Endothelial cell of umbilical vein (primary cell): ENCODE measurements around the gene PLLP. TPM values are rescaled to one million over a fixed set of nuclear protein-coding genes. Genes with fewer than 3 reads are reported as not detected.

Experiments
- BruUV-seq: library from RNA; stranded (reverse); fragments of 400-500 nt; replicated peaks from 2 replicates; lab custom pipeline; 2021; lab: Mats Ljungman, UMichigan
- CTCF ChIA-PET: fragments of 300-600, 350-600 bp; sonication (Branson Sonifier 250); formaldehyde crosslinking; loops from one replicate; lab custom pipeline; 2021; ENCODE audit warnings: antibody characterized with exemption, inconsistent platforms; lab: Charles Lee
- POLR2A ChIA-PET: fragments of 300-600, 350-600 bp; sonication (Branson Sonifier 250); formaldehyde crosslinking; loops from one replicate; lab custom pipeline; 2021; ENCODE audit warnings: antibody characterized with exemption, inconsistent platforms; lab: Charles Lee
- DNase-seq: peaks from one replicate; pipeline ENCODE4 v3.0.0-alpha.2; 2011; ENCODE audit warnings: low read depth, low spot score
- FAIRE-seq: peaks from 2 replicates; lab custom pipeline; 2011; peaks lifted over from hg19 to GRCh38; lab: Jason Lieb, UNC
- H2AFZ ChIP-seq: 2 replicates; pipeline ENCODE4 v1.6.0; 2012; ENCODE audit warnings: low read depth, low read length, control low read depth, inconsistent platforms
- H3K27ac ChIP-seq: 2 replicates; pipeline ENCODE4 v1.5.1; 2011; ENCODE audit warnings: low read depth, mild to moderate bottlenecking, control low read depth, low read length, moderate library complexity; ENCODE audit not compliant: insufficient read depth
- H3K27me3 ChIP-seq, 2 experiments: 2 replicates each; pipeline versions ENCODE4 v1.6.0 to v1.6.1; 2011; ENCODE audit warnings: low read length in 2 of 2, mixed read lengths in 1 of 2; ENCODE audit not compliant: control insufficient read depth in 2 of 2, insufficient read depth in 2 of 2
- H3K36me3 ChIP-seq, 2 experiments: 2 replicates in 1 of 2; 3 replicates in 1 of 2; pipeline ENCODE4 v1.5.1; 2011; ENCODE audit warnings: low read length in 2 of 2, mild to moderate bottlenecking in 1 of 2, moderate library complexity in 1 of 2; ENCODE audit not compliant: control insufficient read depth in 2 of 2, insufficient read depth in 2 of 2; ENCODE audit errors: extremely low read depth in 1 of 2
- H3K4me1 ChIP-seq: 3 replicates; pipeline ENCODE4 v1.5.1; 2011; ENCODE audit warnings: mild to moderate bottlenecking, low read length; ENCODE audit not compliant: control insufficient read depth, insufficient read depth; ENCODE audit errors: extremely low read depth
- H3K4me2 ChIP-seq: 2 replicates; pipeline ENCODE4 v1.6.1; 2011; ENCODE audit warnings: low read length, control low read depth, mixed read lengths; ENCODE audit not compliant: insufficient read depth
- H3K4me3 ChIP-seq, 3 experiments: fragments of 200-600 bp in 1 of 3; sonication (generic), shearing (Covaris generic) in 1 of 3; replicated peaks in 1 of 3; 2 replicates each; pipeline ENCODE4 v1.5.1; 2011 to 2016; ENCODE audit warnings: control low read depth in 3 of 3, low read length in 3 of 3, mild to moderate bottlenecking in 2 of 3, inconsistent platforms in 1 of 3, low read depth in 1 of 3, moderate library complexity in 1 of 3; ENCODE audit not compliant: insufficient read depth in 1 of 3
- H3K79me2 ChIP-seq: 2 replicates; pipeline ENCODE4 v1.6.0; 2012; ENCODE audit warnings: low read length, inconsistent platforms; ENCODE audit not compliant: control insufficient read depth, insufficient read depth
- H3K9ac ChIP-seq: replicated peaks from 2 replicates; pipeline ENCODE3; 2011; ENCODE audit warnings: low read length, control low read depth; ENCODE audit not compliant: insufficient read depth; ENCODE audit errors: extremely low read depth
- H3K9me1 ChIP-seq: replicated peaks from 3 replicates; pipeline ENCODE4 v1.6.0; 2011; ENCODE audit warnings: mild to moderate bottlenecking, low read length; ENCODE audit not compliant: control insufficient read depth, insufficient read depth; ENCODE audit errors: extremely low read depth
- H3K9me3 ChIP-seq: replicated peaks from 2 replicates; pipeline ENCODE4 v1.5.1; 2012; ENCODE audit warnings: low read length, inconsistent platforms; ENCODE audit not compliant: control insufficient read depth, insufficient read depth
- H4K20me1 ChIP-seq: replicated peaks from 2 replicates; pipeline ENCODE3; 2011; ENCODE audit warnings: mild to moderate bottlenecking, low read length; ENCODE audit not compliant: control insufficient read depth, insufficient read depth; ENCODE audit errors: extremely low read depth
- CTCF ChIP-seq, 2 donors: IDR thresholded peaks; 1 replicate in 1 of 2; 2 replicates in 1 of 2; pipeline ENCODE4 v1.5.1; 2011; ENCODE audit warnings: low read length in 2 of 2, mild to moderate bottlenecking in 2 of 2, moderate library complexity in 2 of 2, control low read depth in 1 of 2, inconsistent platforms in 1 of 2, low read depth in 1 of 2; ENCODE audit not compliant: insufficient read depth in 1 of 2; ENCODE audit errors: extremely low read depth in 1 of 2
- EZH2 ChIP-seq: IDR thresholded peaks from 2 replicates; pipeline ENCODE4 v1.6.1; 2012; ENCODE audit warnings: borderline replicate concordance, low read depth, mild to moderate bottlenecking, moderate library complexity, low read length, inconsistent platforms; ENCODE audit not compliant: severe bottlenecking
- FOS ChIP-seq: IDR thresholded peaks from 2 replicates; pipeline ENCODE4 v1.6.1; 2011; ENCODE audit warnings: mild to moderate bottlenecking, low read length, moderate library complexity, borderline replicate concordance; ENCODE audit not compliant: insufficient read depth
- GATA2 ChIP-seq: IDR thresholded peaks from 2 replicates; pipeline ENCODE4 v1.7.0; 2011; ENCODE audit warnings: low read depth, mild to moderate bottlenecking, moderate library complexity, mixed read lengths, low read length; ENCODE audit not compliant: insufficient read length, insufficient read depth
- JUN ChIP-seq: IDR thresholded peaks from 2 replicates; pipeline ENCODE4 v1.6.1; 2011; ENCODE audit warnings: borderline replicate concordance, low read depth; ENCODE audit not compliant: insufficient read length, insufficient read depth
- MAX ChIP-seq: IDR thresholded peaks from 2 replicates; pipeline ENCODE4 v1.6.1; 2011; ENCODE audit not compliant: insufficient read depth, insufficient read length
- MYC ChIP-seq: IDR thresholded peaks from one replicate; pipeline ENCODE4 v1.6.1; 2011; ENCODE audit warnings: mild to moderate bottlenecking, low read depth, low read length
- POLR2A ChIP-seq: IDR thresholded peaks from 2 replicates; pipeline ENCODE4 v1.6.1; 2012; ENCODE audit warnings: low read depth, mild to moderate bottlenecking, control low read depth, low read length
- POLR2AphosphoS5 ChIP-seq: IDR thresholded peaks from 2 replicates; pipeline ENCODE4 v1.6.1; 2012; ENCODE audit warnings: low read depth, mild to moderate bottlenecking, control low read depth, low read length, moderate library complexity; ENCODE audit not compliant: insufficient read depth
- dilution Hi-C: fragments of 300-500 bp; cut with MboI; formaldehyde crosslinking; loops from one replicate; pipeline ENCODE4 v1.15.0; 2019; ENCODE audit warnings: low sequenced_read_pairs; ENCODE audit not compliant: extremely low pct_ligation_motif_present
- intact Hi-C: fragments of 100-400 bp; cut with micrococcal nuclease; formaldehyde crosslinking; loops from one replicate; pipeline ENCODE4 v1.10.0; 2022
- polyA plus RNA-seq, 4 experiments: library from polyadenylated mRNA; depleted of rRNA in 3 of 4; stranded (reverse) in 3 of 4; unstranded in 1 of 4; fragments of >200 nt; gene quantifications; 2 replicates each; pipeline versions ENCODE4 v1.2.1 to v1.2.3, GENCODE V29; 2011 to 2012; ENCODE audit warnings: missing spikeins in 1 of 4
- total RNA-seq: library from RNA; stranded (reverse); gene quantifications from 2 replicates; pipeline ENCODE4 v1.2.3, GENCODE V29; 2021

The PLLP gene
- total and polyA plus RNA-seq, 2 donors (not counting 3 experiments of a cell fraction or from before 2014, with no cell fraction given): 4.4 to 14.4 TPM

- FAIRE-seq: no peak
- CTCF ChIA-PET: interaction anchor here (0.8 to 1.8 kb wide), 3 partner anchors 26 to 182 kb away, joined by 3 to 6 read pairs (median 4); no protein-coding TSS in a partner anchor
- no peaks in the 10 kb centered on the region for H3K27me3 ChIP-seq
- no peak for DNase-seq
- H3K9me1 ChIP-seq: no peaks in the 10 kb centered on the region
- no peak overlapping the region for H2AFZ ChIP-seq
- BruUV-seq: no TSS peak
- peaks cover 6% of the 10 kb centered on the region for H3K4me1 ChIP-seq
- dilution Hi-C loops: no loop called here
- no peaks in the 10 kb centered on the region for H4K20me1 ChIP-seq
- intact Hi-C loops: no loop called here
- H3K4me3 ChIP-seq: no peak overlapping the region
- TF ChIP-seq MAX (no peak), GATA2 (no peak), MYC (no peak), FOS (no peak), JUN (no peak), EZH2 (no peak), POLR2A (no peak), POLR2AphosphoS5 (no peak), CTCF (IDR thresholded peaks at IDR 0.05; ENCODE audit: extremely low read depth in 1 of 2, insufficient read depth in 1 of 2, low read depth in 1 of 2, low read length in 2 of 2) (no peak)
- POLR2A ChIA-PET: interaction anchor here (0.6 kb wide), 1 partner anchor 11 kb away, joined by 3 read pairs; no protein-coding TSS in a partner anchor
- no peak overlapping the region for H3K27ac ChIP-seq
- no peak overlapping the region for H3K4me2 ChIP-seq
- peaks cover 3% of the 10 kb centered on the region for H3K79me2 ChIP-seq
- peaks cover under 1 to 14% of the 10 kb centered on the region in 2 experiments for H3K36me3 ChIP-seq
- H3K9ac ChIP-seq: no peak overlapping the region
- H3K9me3 ChIP-seq: no peaks in the 10 kb centered on the region
Measured at GRCh38 chr16:57240851-57241250, 43.6 kb downstream of the PLLP start.
